ENCODE measurements around the gene BUD13.

GRCh38 chr11:116811194-116811593, 38.4 kb upstream of the BUD13 start:
- TF ChIP-seq CTCF (IDR thresholded peaks at IDR 0.05) (no peak), POLR2A (IDR thresholded peaks at IDR 0.05) (no peak)

Data from breast epithelium (tissue), 3 donors.